Lower leg skin (tissue), 3 donors: ENCODE data around the gene ZBTB20.

Experiments used
- POLR2A ChIP-seq, 2 donors: fragments of 450-650 bp; IDR thresholded peaks; one replicate each; pipeline ENCODE4 v1.6.1; 2016 to 2017; ENCODE audit warnings: antibody characterized with exemption in 2 of 2, mild to moderate bottlenecking in 1 of 2, moderate library complexity in 1 of 2
- TF ChIP-seq, protein P1 (sequence below), 3 donors: fragments of 450-650 bp; IDR thresholded peaks; one replicate each; pipeline ENCODE4 v1.5.1; 2016; ENCODE audit warnings: antibody characterized with exemption in 3 of 3, mild to moderate bottlenecking in 3 of 3, moderate library complexity in 2 of 3

DNA sequence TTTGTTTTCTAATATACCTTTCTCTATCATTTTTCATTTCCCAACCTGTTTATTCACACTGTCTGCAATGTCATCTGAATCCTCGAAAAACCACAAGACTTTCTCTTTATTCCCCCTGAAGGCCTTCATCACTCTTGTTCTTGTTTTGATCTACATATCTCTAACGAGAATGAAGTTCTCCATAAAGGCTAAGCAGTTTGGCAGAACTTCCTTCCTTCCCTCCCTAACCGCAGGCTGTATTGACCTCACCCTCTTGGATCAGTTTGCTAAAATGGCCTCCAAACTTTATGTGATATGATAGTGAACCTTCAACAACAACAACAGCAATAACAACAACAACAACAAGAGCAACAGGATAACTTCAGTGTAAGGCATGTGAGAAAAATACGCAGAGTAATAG lies 460.5 kb downstream of the ZBTB20 start:
- TF ChIP-seq, protein P1, sequence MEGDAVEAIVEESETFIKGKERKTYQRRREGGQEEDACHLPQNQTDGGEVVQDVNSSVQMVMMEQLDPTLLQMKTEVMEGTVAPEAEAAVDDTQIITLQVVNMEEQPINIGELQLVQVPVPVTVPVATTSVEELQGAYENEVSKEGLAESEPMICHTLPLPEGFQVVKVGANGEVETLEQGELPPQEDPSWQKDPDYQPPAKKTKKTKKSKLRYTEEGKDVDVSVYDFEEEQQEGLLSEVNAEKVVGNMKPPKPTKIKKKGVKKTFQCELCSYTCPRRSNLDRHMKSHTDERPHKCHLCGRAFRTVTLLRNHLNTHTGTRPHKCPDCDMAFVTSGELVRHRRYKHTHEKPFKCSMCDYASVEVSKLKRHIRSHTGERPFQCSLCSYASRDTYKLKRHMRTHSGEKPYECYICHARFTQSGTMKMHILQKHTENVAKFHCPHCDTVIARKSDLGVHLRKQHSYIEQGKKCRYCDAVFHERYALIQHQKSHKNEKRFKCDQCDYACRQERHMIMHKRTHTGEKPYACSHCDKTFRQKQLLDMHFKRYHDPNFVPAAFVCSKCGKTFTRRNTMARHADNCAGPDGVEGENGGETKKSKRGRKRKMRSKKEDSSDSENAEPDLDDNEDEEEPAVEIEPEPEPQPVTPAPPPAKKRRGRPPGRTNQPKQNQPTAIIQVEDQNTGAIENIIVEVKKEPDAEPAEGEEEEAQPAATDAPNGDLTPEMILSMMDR (IDR thresholded peaks at IDR 0.05), result no peak
- no peak for TF ChIP-seq POLR2A (IDR thresholded peaks at IDR 0.05)
